ENCODE measurements around the gene FGF7. TPM values are rescaled to one million over a fixed set of nuclear protein-coding genes. Genes with fewer than 3 reads are reported as not detected.

Gene FGF7
- total RNA-seq, 1 experiment from 2014 or later: not detected

GRCh38 chr15:49458145-49458544, 35.1 kb downstream of the FGF7 start:
- H3K27me3 ChIP-seq (ENCODE audit: low read length): no peaks in the 10 kb centered on the region
- no peak overlapping the region for H3K27ac ChIP-seq (ENCODE audit: low read length)
- H3K4me1 ChIP-seq (ENCODE audit: insufficient read depth, low read length): no peaks in the 10 kb centered on the region; the same call in 1 of the 2 replicates
- H3K79me2 ChIP-seq (ENCODE audit: low read length): no peaks in the 10 kb centered on the region
- H3K9me3 ChIP-seq (ENCODE audit: low read length): no peaks in the 10 kb centered on the region
- H3K36me3 ChIP-seq (ENCODE audit: low read depth, low read length): no peaks in the 10 kb centered on the region
- H3F3A ChIP-seq (ENCODE audit: low read length, unreplicated experiment): no peaks in the 10 kb centered on the region
- ATAC-seq: no peak
- TF ChIP-seq EZH2phosphoT487 (IDR thresholded peaks at IDR 0.05; ENCODE audit: borderline replicate concordance, low read length) (no peak), CTCF (conservative IDR thresholded peaks at IDR 0.05; ENCODE audit: low read depth, low read length) (no peak), EZH2 (IDR thresholded peaks at IDR 0.05; ENCODE audit: low read length, unreplicated experiment) (no peak)
- H2AFZ ChIP-seq (ENCODE audit: low read length): no peak overlapping the region
- no peaks in the 10 kb centered on the region for H3K9me2 ChIP-seq (replicated peaks; ENCODE audit: low read length)
- ChIA-PET CTCF (no interaction called here), POLR2A (ENCODE audit: unreplicated experiment) (no interaction called here)
- DNase-seq: no peak
- BruUV-seq (replicated peaks): no TSS peak
- H3K4me3 ChIP-seq (ENCODE audit: low read length): no peak overlapping the region
- no peaks in the 10 kb centered on the region for H4K20me1 ChIP-seq (ENCODE audit: low read length)
- intact Hi-C loops (cut with micrococcal nuclease): no loop called here
- no peak overlapping the region for H3K4me2 ChIP-seq (ENCODE audit: low read length)
- no peak overlapping the region for H3K9ac ChIP-seq (ENCODE audit: low read length)

GRCh38 chr15:49460411-49460941, 37.4 kb downstream of the FGF7 start:
- Histone ChIP-seq H3K79me2 (ENCODE audit: low read length) (no peaks in the 10 kb centered on the region), H3K4me2 (ENCODE audit: low read length) (no peak overlapping the region), H3K27ac (ENCODE audit: low read length) (no peak overlapping the region), H4K20me1 (ENCODE audit: low read length) (no peaks in the 10 kb centered on the region), H3F3A (ENCODE audit: low read length, unreplicated experiment) (no peaks in the 10 kb centered on the region), H3K4me1 (ENCODE audit: insufficient read depth, low read length) (no peaks in the 10 kb centered on the region; the same call in 1 of the 2 replicates), H3K27me3 (ENCODE audit: low read length) (no peaks in the 10 kb centered on the region), H3K9ac (ENCODE audit: low read length) (no peak overlapping the region), H3K9me3 (ENCODE audit: low read length) (no peaks in the 10 kb centered on the region), H3K9me2 (replicated peaks; ENCODE audit: low read length) (no peaks in the 10 kb centered on the region), H3K4me3 (ENCODE audit: low read length) (no peak overlapping the region), H3K36me3 (ENCODE audit: low read depth, low read length) (no peaks in the 10 kb centered on the region), H2AFZ (ENCODE audit: low read length) (no peak overlapping the region)
- no TSS peak for BruUV-seq (replicated peaks)
- TF ChIP-seq EZH2 (IDR thresholded peaks at IDR 0.05; ENCODE audit: low read length, unreplicated experiment): no peak
- no peak for TF ChIP-seq EZH2phosphoT487 (IDR thresholded peaks at IDR 0.05; ENCODE audit: borderline replicate concordance, low read length)
- no peak for TF ChIP-seq CTCF (conservative IDR thresholded peaks at IDR 0.05; ENCODE audit: low read depth, low read length)
- intact Hi-C loops (cut with micrococcal nuclease): no loop called here
- DNase-seq (no peak), ATAC-seq (no peak)
- CTCF ChIA-PET: no interaction called here
- POLR2A ChIA-PET (ENCODE audit: unreplicated experiment): no interaction called here

DNA sequence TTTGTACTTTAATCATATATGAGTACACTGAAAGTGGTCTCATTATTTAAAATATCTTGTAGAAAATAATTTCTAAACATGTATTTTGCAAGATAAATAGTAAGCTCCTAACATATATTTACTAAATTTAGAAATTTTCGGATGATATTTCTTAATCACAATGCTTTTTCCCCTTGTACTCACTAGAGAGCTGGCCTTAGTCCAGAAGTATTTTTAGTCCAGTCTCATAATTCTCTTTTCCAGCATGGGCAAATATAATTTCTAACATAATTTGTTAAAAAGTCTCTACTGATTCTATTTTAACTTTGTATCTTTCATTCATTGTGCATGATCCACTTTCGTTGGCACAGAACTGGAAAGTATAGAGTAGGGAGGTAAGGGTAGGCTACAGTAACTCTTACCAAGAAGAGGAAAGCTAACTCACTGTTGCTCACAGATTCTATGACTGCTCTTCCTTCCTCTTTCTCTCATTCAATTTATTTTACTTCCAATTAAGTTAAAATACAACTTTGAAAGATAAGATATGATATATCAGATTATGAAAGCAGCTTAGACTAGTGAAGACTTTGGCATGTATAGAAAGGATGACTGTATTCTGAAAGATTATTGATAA, 39.3 kb downstream of the FGF7 start:
- H3K9me3 ChIP-seq (ENCODE audit: low read length): no peaks in the 10 kb centered on the region
- no peak for ATAC-seq
- H3K4me3 ChIP-seq (ENCODE audit: low read length): no peak overlapping the region
- H4K20me1 ChIP-seq (ENCODE audit: low read length): no peaks in the 10 kb centered on the region
- no peaks in the 10 kb centered on the region for H3K27me3 ChIP-seq (ENCODE audit: low read length)
- ChIA-PET CTCF (no interaction called here), POLR2A (ENCODE audit: unreplicated experiment) (no interaction called here)
- no peak overlapping the region for H3K27ac ChIP-seq (ENCODE audit: low read length)
- H3K9me2 ChIP-seq (replicated peaks; ENCODE audit: low read length): no peaks in the 10 kb centered on the region
- DNase-seq: no peak
- no peaks in the 10 kb centered on the region for H3F3A ChIP-seq (ENCODE audit: low read length, unreplicated experiment)
- no peak overlapping the region for H3K9ac ChIP-seq (ENCODE audit: low read length)
- no peak overlapping the region for H2AFZ ChIP-seq (ENCODE audit: low read length)
- no peaks in the 10 kb centered on the region; the same call in 1 of the 2 replicates for H3K4me1 ChIP-seq (ENCODE audit: insufficient read depth, low read length)
- intact Hi-C loops (cut with micrococcal nuclease): no loop called here
- H3K79me2 ChIP-seq (ENCODE audit: low read length): no peaks in the 10 kb centered on the region
- H3K36me3 ChIP-seq (ENCODE audit: low read depth, low read length): no peaks in the 10 kb centered on the region
- BruUV-seq (replicated peaks): no TSS peak
- TF ChIP-seq CTCF (conservative IDR thresholded peaks at IDR 0.05; ENCODE audit: low read depth, low read length) (no peak), EZH2 (IDR thresholded peaks at IDR 0.05; ENCODE audit: low read length, unreplicated experiment) (no peak), EZH2phosphoT487 (IDR thresholded peaks at IDR 0.05; ENCODE audit: borderline replicate concordance, low read length) (no peak)
- no peak overlapping the region for H3K4me2 ChIP-seq (ENCODE audit: low read length)
